ENCODE measurements around the gene DENND2C. TPM values are rescaled to one million over a fixed set of nuclear protein-coding genes. Genes with fewer than 3 reads are reported as not detected.

DENND2C gene
- total RNA-seq, 2 donors from 2014 or later = 25.6 to 40.3 TPM

DNA sequence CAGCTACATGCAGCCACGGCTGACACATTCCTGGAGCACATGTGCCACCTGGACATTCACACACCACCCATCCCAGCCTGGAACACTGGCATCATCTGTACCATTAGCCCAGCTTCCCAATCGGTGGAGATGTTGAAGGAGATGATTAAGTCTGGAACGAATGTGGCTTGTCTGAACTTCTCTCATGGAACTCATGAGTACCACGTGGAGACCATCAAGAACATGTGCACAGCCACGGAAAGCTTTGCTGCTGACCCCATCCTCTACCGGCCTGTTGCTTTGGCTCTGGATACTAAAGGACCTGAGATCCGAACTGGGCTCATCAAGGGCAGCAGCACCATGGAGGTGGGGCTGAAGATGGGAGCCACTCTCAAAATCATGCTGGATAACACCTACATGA, 133.8 kb downstream of the DENND2C start:
- no peak overlapping the region for H3K27ac Mint-ChIP-seq
- DNase-seq = no peak
- no peak overlapping the region for H3K4me3 ChIP-seq (ENCODE audit: low read length)
- H3K36me3 Mint-ChIP-seq (ENCODE audit: low read depth) = no peaks in the 10 kb centered on the region
- TF ChIP-seq, protein P1, sequence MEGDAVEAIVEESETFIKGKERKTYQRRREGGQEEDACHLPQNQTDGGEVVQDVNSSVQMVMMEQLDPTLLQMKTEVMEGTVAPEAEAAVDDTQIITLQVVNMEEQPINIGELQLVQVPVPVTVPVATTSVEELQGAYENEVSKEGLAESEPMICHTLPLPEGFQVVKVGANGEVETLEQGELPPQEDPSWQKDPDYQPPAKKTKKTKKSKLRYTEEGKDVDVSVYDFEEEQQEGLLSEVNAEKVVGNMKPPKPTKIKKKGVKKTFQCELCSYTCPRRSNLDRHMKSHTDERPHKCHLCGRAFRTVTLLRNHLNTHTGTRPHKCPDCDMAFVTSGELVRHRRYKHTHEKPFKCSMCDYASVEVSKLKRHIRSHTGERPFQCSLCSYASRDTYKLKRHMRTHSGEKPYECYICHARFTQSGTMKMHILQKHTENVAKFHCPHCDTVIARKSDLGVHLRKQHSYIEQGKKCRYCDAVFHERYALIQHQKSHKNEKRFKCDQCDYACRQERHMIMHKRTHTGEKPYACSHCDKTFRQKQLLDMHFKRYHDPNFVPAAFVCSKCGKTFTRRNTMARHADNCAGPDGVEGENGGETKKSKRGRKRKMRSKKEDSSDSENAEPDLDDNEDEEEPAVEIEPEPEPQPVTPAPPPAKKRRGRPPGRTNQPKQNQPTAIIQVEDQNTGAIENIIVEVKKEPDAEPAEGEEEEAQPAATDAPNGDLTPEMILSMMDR (conservative IDR thresholded peaks at IDR 0.05) = no peak
- H3K9ac ChIP-seq (ENCODE audit: extremely low read depth, low read length, poor library complexity, severe bottlenecking) = no peak overlapping the region
- no peaks in the 10 kb centered on the region for H3K4me1 ChIP-seq (ENCODE audit: control insufficient read depth, insufficient read depth, low read length)
- H3K27ac ChIP-seq (ENCODE audit: low read depth, low read length) = no peak overlapping the region
- H3K4me3 Mint-ChIP-seq = no peak overlapping the region
- WGBS, 2 experiments (ENCODE audit: insufficient coverage in 1 of 2, insufficient read length in 1 of 2) = 91 to 98% methylated on average over 6 to 7 of the region's 7 CpGs
- peaks cover 3% of the 10 kb centered on the region for H3K4me1 Mint-ChIP-seq
- H3K36me3 ChIP-seq (ENCODE audit: control insufficient read depth, insufficient read depth, low read length) = no peaks in the 10 kb centered on the region
- no peaks in the 10 kb centered on the region for H3K27me3 Mint-ChIP-seq (ENCODE audit: insufficient read depth)
- peaks cover 2% of the 10 kb centered on the region for H3K9me3 Mint-ChIP-seq
- H3K9me3 ChIP-seq (ENCODE audit: control insufficient read depth, low read length) = no peaks in the 10 kb centered on the region
- H3K27me3 ChIP-seq (ENCODE audit: control insufficient read depth, insufficient read depth, low read length, poor library complexity, severe bottlenecking) = no peaks in the 10 kb centered on the region

DNA sequence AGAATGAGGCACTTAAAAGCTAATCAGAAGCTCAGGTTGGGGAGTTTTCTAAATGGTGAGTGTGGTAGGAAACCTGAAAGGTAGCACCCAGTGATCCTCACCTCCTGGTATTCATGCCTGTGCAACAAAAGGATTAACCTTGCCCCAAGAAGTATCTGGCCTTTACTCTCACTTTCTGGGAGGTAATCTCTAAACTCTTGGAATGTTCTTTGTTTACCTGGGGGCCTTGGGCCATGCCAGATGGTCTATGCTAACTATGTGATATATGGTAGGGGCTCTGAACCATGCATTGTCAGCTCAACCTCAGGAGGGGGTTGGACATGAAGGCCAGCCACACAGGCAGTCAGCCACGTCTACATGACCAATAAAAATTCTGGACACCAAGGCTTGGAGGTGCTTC, 134.4 kb downstream of the DENND2C start:
- Histone ChIP-seq H3K4me3 (ENCODE audit: low read length) (no peak overlapping the region), H3K36me3 (ENCODE audit: control insufficient read depth, insufficient read depth, low read length) (no peaks in the 10 kb centered on the region), H3K9me3 (ENCODE audit: control insufficient read depth, low read length) (no peaks in the 10 kb centered on the region), H3K9ac (ENCODE audit: extremely low read depth, low read length, poor library complexity, severe bottlenecking) (no peak overlapping the region), H3K27me3 (ENCODE audit: control insufficient read depth, insufficient read depth, low read length, poor library complexity, severe bottlenecking) (no peaks in the 10 kb centered on the region), H3K27ac (ENCODE audit: low read depth, low read length) (no peak overlapping the region), H3K4me1 (ENCODE audit: control insufficient read depth, insufficient read depth, low read length) (no peaks in the 10 kb centered on the region)
- H3K27ac Mint-ChIP-seq = no peak overlapping the region
- TF ChIP-seq, protein P1 (conservative IDR thresholded peaks at IDR 0.05) = no peak
- 86% methylated on average over 1 of the region's 1 CpG; no CpG with 5 or more reads in 1 of the 2 experiments for WGBS, 2 experiments (ENCODE audit: insufficient coverage in 1 of 2, insufficient read length in 1 of 2)
- H3K36me3 Mint-ChIP-seq (ENCODE audit: low read depth) = no peaks in the 10 kb centered on the region
- H3K4me1 Mint-ChIP-seq = peaks cover 3% of the 10 kb centered on the region
- H3K9me3 Mint-ChIP-seq = peaks cover 2% of the 10 kb centered on the region
- H3K27me3 Mint-ChIP-seq (ENCODE audit: insufficient read depth) = no peaks in the 10 kb centered on the region
- no peak overlapping the region for H3K4me3 Mint-ChIP-seq
- no peak for DNase-seq

Other genes with a start within 250 kb of the DENND2C start
- gene TRIM33, start 158.8 kb downstream of the DENND2C start, total RNA-seq = 10 to 100 TPM; 47.2 to 50.6 TPM
- gene BCAS2, start 88.4 kb downstream of the DENND2C start, total RNA-seq = 10 to 100 TPM; 56.8 to 56.9 TPM
- gene AMPD1, start 25.5 kb upstream of the DENND2C start, total RNA-seq = not detected
- gene NRAS, start 46.7 kb upstream of the DENND2C start, total RNA-seq = 10 to 100 TPM; 75.0 to 78.0 TPM
- 100 to 1,000 TPM; 491 to 517 TPM for gene CSDE1, start 87.9 kb upstream of the DENND2C start, total RNA-seq
- 10 to 100 TPM; 69.0 to 72.2 TPM for gene SIKE1, start 110.6 kb upstream of the DENND2C start, total RNA-seq
- not detected for gene SYCP1, start 184.8 kb upstream of the DENND2C start, total RNA-seq

All from endodermal cell (in vitro differentiated cells).